Inflammatory macrophage (primary cell): ENCODE measurements around the gene CPT1C.

ENCODE experiments used
- DNase-seq, 2 donors: peaks; one replicate each; pipeline ENCODE4 v3.0.0-alpha.2; 2020 to 2022

Gene CPT1C

GRCh38 chr19:49683814-49684250, 7.1 kb upstream of the CPT1C start:
- DNase-seq, result no peak

DNA sequence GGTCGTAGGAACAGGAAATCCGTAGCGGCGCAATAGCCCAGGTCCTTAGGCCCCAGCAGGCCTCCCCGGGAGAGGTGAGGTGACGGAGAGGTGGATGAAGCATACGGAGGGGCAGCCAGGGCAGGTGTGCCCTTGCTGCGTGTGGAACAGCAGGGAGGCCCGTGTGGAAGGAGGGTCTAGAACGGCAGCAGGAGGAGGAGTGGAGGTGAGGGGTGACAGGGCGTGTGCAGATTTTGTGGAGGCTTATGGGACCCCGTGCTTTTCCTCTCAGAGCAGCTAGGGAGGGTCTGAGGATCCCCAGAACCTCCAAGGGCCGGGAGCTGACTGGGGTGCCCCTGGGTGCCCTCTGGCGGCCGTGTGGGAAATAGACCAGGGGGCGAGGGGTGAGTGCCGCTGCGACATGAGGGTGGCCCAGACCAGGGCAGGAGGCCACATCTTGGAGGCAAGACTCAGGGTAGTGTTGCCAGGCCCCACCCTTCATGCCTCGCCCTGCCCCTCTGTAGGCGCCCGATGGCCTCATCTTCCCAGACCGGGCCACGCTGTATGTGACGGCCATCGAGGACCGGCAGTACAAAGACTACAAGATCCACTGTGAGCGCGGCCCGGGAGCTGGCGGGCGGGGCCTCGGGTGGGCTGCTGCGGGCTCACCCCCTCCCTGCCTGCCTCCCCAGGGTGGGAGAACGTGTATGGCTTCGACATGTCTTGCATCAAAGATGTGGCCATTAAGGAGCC, 6.5 kb upstream of the CPT1C start:
- no peak for DNase-seq

GRCh38 chr19:49684983-49685553, 5.8 kb upstream of the CPT1C start:
- no peak for DNase-seq

GRCh38 chr19:49685845-49686332, 5.0 kb upstream of the CPT1C start:
- DNase-seq, result no peak

DNA sequence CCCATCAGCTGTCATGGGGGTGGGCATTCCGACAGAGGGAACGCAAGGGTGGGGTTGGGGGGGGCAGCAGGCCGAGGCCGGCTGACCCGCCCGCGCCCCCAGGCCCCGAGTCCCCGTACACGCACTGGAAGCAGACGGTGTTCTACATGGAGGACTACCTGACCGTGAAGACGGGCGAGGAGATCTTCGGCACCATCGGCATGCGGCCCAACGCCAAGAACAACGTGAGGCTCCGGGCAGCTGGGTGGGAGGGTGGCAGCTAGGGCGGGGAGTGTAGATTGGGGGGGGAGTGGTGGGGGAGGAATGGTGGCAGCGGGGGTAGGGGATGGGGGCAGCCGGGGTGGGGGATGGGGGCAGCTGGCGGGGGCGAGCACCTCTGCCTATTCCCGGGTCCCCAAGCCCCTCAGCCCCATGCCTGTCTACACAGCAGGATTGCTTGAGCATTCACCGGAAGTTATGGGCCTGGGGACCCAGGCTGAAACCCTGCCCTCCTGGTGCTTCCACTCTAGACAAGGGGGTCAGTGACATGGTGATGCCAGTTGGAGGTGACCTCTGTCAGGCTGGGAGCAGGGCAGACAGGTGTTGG, 4.3 kb upstream of the CPT1C start:
- DNase-seq, result no peak

- no peak for DNase-seq
Observed at GRCh38 chr19:49687150-49687549, 3.8 kb upstream of the CPT1C start.

DNA sequence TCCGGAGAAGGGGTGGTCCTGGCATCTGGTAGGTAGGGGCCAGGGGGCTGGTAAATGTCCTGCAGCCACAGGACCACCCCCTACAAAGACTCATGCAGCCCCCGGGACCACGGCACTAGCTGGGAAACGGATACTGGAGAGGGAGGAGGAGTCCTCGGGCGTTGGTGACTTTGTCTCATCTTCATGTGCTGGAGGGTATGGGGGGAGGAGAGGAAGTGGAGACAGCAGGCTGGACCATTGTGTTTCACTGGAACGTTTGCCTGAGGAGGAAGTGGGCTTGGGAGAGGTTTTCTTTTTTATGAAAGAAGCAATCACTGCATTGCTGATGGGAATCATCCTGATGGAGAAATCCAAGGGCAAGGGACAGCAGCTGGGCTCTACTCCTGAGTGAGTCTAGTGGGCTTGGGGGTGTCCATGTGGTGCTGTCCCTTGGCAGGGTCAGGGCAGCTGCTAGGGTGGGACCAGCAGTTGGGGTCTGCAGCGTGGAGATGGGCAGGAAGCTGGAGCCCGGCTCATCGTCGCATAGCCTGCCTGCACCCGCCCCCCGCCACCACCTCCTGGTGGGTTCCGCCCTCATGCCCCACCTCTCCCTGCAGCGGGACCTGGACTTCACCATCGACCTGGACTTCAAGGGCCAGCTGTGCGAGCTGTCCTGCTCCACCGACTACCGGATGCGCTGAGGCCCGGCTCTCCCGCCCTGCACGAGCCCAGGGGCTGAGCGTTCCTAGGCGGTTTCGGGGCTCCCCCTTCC, 3.2 kb upstream of the CPT1C start:
- DNase-seq, result peak; percentile 41 to 55

DNA sequence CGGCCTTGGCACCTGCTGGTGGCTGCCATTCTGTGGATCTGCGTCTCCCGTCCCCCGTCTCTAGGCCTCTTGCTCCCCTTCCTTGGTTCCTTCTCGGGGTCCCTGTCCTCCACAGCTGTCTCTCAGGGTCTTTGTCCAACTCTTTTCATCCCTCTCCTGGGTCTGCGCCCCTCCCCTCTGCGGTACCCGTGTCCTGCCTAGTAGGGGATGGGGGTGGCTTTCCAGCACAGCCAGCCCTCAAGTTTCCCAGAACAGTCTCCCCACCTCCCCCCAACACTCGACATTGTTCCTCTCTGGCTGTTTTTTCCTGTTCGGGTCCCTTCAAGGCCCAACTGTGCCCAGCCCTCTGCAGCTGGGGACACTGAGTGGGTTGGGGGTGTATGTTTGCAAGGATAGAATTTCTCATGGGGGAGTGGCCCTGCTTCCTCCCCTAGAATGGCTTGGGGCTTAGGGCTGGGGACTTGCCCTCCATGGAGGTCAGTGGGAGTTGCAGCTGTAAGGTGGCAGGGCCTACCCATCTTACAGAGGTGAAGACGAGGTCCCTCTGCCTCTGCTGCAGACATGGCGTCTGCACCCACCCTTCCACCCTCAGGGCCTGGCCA, 2.3 kb upstream of the CPT1C start:
- no peak for DNase-seq

DNA sequence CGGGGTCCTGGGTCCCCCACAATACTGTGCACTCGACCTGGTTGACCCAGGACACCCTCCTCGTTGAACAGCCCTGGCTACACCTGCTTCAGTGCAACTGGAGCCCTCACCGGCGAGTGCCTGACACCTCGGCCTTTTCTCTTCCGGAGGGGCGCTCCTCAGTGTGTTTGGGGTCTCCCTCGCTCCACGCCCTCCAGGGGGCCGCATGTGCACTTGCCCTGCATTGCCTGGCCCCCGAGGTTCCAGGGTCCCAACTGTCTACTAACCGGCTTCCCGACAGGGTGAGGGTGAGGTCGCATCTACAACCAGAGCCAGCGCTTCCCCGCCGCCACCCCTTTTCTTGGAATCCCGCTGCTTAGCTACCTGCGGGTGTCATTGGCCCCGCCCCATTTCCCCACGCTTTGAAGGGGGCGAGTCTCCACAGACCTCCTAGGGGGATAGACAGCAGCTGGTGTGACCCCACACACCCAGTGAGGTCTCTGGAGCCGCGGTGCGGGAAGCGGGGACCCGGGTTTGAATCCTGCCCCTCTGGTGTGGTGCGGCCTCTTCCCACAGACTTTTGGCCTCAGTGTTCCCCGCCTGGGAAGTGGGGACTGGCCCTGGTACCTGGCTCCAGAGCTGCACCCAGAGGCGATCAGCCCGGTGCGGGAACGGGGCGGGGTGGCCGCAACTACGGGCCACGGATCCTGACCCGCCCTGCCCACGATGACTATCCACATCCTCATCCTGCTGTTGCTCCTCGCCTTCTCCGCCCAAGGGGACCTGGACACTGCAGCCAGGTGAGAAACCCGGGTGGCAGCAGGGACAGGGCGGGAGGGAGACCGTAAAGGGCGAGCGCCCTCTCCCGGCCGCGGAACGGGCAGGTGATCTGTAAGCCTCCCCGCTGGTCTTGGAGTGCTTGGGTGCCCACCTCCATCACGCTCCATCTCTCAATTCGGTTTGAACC, 1.5 kb upstream of the CPT1C start, which contains the start of gene ADM5:
Gene ADM5, plus strand, starts transcription at position 462 of the 946 bp plus-strand sequence. Its CDS starts 244 bp downstream, at position 706.
- DNase-seq, result no peak

DNA sequence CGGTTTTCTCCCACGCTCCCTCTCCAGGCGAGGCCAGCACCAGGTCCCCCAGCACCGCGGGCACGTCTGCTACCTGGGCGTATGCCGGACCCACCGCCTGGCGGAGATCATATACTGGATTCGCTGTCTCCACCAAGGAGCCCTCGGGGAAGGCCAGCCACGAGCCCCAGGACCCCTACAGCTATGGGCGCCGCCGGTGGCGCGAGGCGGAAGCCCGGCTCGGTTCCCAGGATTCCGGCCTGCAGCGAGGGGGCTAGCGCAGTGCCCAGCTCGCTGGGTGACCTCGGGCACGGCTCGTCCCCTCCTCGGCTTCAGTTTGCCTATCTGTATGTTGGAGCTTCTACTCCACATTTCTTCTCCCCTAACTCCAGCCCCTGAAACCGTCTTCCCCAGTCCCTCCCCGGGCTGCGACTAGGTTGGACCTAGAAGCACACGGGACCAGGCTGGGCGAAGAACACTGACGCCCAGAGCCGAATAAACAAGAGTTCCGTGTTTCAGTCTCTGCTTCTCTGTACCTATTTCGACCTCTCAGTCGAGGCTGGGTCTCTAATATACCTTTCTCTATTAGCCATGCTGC, 749 bp upstream of the CPT1C start:
- DNase-seq, result no peak

GRCh38 chr19:49691243-49692146, 579 bp downstream of the CPT1C start:
- peak in 1 of 2 donors; percentile 8 for DNase-seq

- no peak for DNase-seq
Observed at GRCh38 chr19:49692147-49692506, 1.2 kb downstream of the CPT1C start.

- no peak for DNase-seq
Observed at GRCh38 chr19:49696115-49696514, 5.2 kb downstream of the CPT1C start.

- no peak for DNase-seq
Observed at GRCh38 chr19:49696865-49697264, 5.9 kb downstream of the CPT1C start.

- DNase-seq, result no peak
Observed at GRCh38 chr19:49699364-49699763, 8.4 kb downstream of the CPT1C start.

GRCh38 chr19:49700563-49700962, 9.6 kb downstream of the CPT1C start:
- DNase-seq, result no peak

GRCh38 chr19:49701271-49701786, 10.4 kb downstream of the CPT1C start:
- DNase-seq, result no peak

- no peak for DNase-seq
Observed at GRCh38 chr19:49704888-49705642, 14.1 kb downstream of the CPT1C start.

DNA sequence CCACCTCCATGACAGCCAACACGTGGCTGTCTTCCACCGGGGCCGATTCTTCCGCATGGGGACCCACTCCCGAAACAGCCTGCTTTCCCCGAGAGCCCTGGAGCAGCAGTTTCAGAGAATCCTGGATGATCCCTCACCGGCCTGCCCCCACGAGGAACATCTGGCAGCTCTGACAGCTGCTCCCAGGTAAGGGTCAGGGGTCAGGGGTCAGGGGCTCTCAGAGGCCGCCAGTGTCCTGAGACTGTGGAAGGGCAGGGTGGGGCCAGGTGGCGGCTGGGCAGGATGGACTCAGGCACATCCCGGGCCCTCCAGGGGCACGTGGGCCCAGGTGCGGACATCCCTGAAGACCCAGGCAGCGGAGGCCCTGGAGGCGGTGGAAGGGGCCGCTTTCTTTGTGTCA, 15.0 kb downstream of the CPT1C start:
- DNase-seq, result no peak
